GM21423 (cell line): Measurements from ENCODE around the gene SMIM44.
"Not testable (repeated sequence)": the region's sequence is repeated elsewhere in the genome, so short reads cannot be mapped to it uniquely, and the experiment has no call there.

Experiments
- ATAC-seq: cut with Tn5 transposase; IDR thresholded peaks from one replicate; pipeline ENCODE4 v1.9.1; 2021; ENCODE audit warnings: mild to moderate bottlenecking, moderate library complexity; ENCODE audit not compliant: unreplicated experiment

SMIM44 gene

GRCh38 chr19:3483226-3483628, at the start of gene SMIM44:
TSS of gene SMIM44 (minus strand) at chr19:3483441. CDS start at chr19:3483403, 38 bp downstream.
- no peak for ATAC-seq

DNA sequence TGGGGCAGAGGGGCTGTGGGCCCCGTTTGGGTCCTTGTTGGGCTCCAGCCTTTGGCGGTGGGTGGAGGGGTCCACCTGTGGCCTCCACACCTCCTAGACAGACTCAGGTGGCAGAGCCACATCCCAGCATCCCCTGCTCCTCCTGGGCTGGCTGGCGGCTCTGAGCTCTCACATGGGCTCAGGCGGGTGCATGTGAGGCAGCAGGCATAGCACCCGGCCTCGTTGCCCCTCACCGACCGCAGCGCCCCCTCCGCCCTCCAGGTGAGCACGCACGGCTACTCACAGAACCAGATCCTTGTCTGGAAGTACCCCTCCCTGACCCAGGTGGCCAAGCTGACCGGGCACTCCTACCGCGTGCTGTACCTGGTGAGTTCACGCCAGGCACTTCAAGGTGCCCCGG, 49.8 kb upstream of the SMIM44 start:
- ATAC-seq, result no peak

GRCh38 chr19:3532154-3532786, 49.0 kb upstream of the SMIM44 start:
- no peak for ATAC-seq

DNA sequence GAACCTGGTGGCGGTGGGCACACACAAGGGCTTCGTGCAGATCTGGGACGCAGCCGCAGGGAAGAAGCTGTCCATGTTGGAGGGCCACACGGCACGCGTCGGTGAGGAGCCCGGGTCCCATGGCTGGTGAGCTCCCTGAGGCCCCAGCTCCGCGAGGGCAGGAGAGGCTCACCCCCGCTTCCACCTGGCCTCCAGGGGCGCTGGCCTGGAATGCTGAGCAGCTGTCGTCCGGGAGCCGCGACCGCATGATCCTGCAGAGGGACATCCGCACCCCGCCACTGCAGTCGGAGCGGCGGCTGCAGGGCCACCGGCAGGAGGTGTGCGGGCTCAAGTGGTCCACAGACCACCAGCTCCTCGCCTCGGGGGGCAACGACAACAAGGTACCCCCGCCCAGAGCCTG, 48.5 kb upstream of the SMIM44 start:
- ATAC-seq, result no peak

GRCh38 chr19:3530389-3530788, 47.1 kb upstream of the SMIM44 start:
- ATAC-seq, result no peak

DNA sequence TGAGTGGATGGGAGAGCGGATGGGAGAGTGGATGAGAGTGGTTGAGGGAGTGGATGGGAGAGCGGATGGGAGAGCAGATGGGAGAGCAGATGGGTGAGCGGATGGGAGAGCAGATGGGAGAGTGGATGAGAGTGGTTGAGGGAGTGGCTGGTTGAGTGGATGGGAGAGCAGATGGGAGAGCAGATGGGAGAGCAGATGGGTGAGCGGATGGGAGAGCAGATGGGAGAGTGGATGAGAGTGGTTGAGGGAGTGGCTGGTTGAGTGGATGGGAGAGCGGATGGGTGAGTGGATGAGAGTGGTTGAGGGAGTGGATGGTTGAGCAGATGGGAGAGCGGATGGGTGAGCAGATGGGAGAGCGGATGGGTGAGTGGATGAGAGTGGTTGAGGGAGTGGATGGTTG, 46.1 kb upstream of the SMIM44 start:
- ATAC-seq, result not testable (repeated sequence)

GRCh38 chr19:3528539-3529211, 45.4 kb upstream of the SMIM44 start:
- ATAC-seq, result no peak

DNA sequence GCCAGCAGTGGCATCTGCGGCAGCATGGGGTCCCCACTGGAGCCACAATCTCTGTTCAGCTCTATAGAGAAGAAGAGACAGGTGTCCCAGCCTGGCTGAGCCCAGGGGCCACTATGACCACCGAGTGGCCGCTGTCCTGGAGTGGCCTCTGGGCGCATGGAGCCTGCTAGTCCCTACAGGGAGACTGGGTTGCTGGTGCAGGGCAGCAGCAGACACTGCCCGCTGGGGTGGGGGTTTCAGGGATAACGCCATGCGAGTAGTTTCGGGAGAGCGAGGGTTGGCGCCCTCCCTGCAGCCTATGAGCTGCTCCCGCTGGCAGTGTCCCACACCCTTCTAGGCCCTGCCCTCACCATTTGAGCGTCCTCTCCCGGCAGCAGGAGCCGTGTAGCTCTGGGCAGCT, 44.8 kb upstream of the SMIM44 start:
- ATAC-seq, result no peak

DNA sequence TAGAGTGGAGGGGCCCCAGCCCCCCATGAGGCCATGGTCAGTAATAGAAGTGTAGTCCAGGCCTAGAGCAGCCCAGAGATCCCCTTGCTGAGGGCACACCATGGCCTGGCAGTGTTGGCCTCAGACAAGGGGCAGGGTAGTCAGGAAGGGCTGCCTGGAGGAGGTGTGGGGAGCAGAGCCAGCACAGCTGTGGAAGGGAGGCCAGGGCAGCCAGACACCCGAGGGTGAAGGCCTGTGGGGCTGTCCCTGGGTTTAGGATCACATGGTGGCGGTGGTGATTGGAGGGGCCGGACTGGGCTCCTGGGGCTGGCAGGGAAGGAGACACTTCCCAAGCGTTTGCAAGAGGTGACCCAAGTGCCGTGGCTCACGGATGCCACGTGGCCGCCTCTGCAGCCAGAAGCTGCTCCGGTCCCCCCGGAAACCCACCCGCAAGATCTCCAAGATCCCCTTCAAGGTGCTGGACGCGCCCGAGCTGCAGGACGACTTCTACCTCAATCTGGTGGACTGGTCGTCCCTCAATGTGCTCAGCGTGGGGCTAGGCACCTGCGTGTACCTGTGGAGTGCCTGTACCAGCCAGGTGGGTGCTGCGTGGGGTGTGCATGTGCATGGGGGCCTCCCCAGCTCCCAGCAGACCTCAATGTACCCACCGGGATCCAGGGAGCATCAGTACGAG, 44.1 kb upstream of the SMIM44 start:
- no peak for ATAC-seq

- ATAC-seq, result no peak
Observed at GRCh38 chr19:3526507-3527237, 43.4 kb upstream of the SMIM44 start.

DNA sequence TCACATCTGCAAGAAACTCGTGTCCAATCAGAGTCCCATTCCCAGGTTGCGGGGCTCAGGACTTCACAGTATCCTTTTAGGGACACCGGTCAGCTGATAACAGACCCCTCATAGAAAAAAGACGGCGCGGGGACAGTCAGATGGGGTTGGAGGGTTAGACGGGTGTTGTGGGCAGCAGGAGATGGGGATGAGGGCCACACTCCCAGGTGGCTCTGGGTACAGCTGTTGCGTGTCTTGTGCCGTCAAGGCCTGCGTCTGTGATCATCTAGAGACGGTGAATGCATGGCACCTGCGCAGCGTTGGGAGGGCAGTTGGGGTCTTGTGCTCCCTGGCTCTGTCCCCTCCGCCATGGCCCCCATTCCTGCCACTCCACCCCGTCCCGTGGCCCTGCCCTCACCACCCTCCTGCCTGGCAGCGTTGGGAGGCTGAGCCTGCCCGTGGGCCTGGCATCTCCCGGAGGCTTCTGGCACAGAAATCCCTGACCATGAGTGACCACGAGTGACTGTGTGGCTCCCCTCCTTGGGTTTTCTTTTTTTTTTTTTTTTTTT, 41.7 kb upstream of the SMIM44 start:
- ATAC-seq, result no peak

DNA sequence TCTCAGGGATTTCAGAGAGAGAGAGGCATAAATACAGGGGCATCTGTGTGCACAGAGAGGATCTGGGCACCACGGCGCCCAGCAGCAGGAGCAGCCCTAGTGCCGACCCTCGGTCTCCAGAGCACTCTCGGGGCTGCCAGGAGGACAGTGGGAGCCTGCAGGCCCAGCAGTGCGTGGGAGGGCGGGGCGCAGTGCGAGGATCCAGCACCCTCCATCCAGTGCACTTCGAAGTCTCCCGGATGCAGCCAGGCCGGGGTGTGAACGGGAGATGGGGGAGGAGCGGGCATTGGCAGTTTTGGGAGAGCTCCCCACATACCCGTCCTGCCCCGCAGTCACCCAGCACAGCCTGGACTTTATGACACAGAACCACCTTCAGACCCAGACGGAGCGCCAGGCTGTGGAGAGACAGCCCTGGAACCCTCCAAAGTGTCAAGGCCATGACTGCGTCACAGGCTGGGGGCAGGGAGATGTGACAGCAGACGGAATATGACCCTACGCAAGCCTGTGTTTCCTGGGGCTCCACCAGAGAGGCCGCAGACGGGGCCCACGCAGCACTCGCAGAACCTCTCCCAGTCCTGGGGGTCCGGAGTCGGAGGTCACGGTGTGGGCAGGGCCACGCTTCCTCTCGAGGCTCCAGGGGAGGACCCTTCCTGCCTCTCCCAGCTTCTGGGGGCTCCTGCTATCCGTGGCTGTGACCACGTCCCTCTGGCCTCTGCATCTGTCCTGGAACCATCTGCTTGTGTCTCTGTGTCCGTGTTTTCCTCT, 41.0 kb upstream of the SMIM44 start:
- ATAC-seq, result no peak

GRCh38 chr19:3523361-3524077, 40.3 kb upstream of the SMIM44 start:
- no peak for ATAC-seq

DNA sequence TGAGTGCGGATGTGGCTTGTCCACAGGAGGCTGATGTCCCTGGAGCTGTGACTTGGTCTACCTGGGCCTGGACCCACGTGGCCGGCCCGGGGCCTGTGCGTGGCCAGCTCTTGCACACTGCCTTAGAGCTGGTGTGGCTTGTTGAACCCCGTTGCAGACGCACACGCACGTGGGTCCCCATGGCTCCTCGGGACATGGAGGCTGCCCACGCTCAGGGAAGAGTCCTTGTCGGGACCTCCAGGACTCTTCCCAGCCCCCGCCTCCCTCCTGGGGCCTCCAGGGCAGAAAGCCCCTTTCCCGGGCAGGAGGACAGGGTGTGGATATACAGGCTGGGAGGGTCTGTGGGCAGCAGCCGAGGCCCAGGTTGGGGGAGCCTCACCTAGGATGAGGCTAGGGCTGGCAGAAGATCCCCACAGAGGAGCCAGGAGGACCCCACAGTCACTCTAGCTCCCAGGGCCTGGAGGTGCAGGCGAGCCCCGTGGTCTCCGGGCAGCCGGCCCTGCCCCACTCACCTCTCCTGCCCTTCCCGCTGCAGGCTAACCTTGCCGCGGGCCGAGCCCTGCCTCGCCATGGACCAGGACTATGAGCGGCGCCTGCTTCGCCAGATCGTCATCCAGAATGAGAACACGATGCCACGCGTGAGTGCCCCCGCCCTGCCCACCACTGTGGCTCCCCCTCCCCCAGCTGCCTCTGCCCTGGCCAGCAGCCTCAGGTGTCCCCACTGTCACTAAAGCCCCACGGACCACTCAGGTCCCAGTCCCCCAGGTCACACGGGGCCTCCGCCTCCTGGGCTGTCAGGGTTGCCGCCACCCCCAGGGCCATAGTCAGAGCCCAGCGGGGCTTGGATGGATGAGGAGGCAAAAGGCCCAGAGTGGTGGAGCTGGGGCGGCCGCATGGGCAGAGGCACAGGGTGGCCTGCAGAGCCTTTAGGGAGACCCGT, 39.5 kb upstream of the SMIM44 start:
- no peak for ATAC-seq

- ATAC-seq, result no peak
Observed at GRCh38 chr19:3521104-3521445, 37.8 kb upstream of the SMIM44 start.

GRCh38 chr19:3520166-3521103, 37.2 kb upstream of the SMIM44 start:
- ATAC-seq, result no peak

GRCh38 chr19:3519126-3519525, 35.9 kb upstream of the SMIM44 start:
- ATAC-seq, result no peak

GRCh38 chr19:3518659-3519058, 35.4 kb upstream of the SMIM44 start:
- no peak for ATAC-seq
